Hindlimb muscle (tissue), 1 donor: Measurements from ENCODE around the gene RPL7A. TPM values are rescaled to one million over a fixed set of nuclear protein-coding genes. Genes with fewer than 3 reads are reported as not detected.

Source experiments
- DNase-seq: peaks from one replicate; pipeline ENCODE4 v3.0.0-alpha.2; 2013
- polyA plus RNA-seq: library from polyadenylated mRNA; unstranded; fragments of 120-200 nt; gene quantifications from one replicate; pipeline ENCODE4 v1.2.1, GENCODE V29; 2013; ENCODE audit not compliant: insufficient read length

RPL7A gene
- polyA plus RNA-seq, 1 donor = 2,303 TPM

DNA sequence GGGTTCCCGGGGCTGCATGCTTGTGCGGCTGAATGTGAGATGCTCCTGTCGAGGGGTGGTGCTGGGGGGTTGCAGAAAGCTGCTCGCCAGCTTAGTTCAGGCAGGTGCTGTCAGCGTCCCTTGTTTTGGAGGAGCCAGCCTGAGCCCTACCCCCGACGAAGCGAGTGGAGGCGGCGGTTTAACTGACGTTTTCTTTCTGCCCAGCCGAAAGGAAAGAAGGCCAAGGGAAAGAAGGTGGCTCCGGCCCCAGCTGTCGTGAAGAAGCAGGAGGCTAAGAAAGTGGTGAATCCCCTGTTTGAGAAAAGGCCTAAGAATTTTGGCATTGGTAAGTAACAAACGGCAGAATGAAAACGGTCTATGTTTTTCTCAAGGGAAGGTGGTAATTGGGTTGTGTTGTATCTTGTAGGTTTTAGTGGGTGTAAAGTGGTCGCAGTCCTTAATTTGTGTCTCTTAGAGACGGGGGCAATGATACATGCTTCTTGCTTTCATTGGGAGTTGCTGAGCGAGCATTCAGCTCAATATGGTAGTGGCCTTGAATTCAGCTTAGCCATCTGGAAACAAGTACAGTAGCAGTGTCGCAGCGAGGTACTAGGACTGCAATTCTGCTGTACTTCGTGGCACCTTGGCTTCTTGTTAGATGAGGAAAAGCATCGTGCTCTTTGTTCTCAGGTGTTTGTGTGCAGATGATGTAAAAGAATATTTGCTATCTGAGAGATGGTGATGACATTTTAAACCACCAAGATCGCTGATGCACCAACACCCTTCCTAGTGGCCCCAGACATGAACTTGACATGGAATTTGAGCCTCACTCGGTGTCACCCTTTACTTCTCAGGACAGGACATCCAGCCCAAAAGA lies 928 bp downstream of the RPL7A start:
- no peak for DNase-seq

DNA sequence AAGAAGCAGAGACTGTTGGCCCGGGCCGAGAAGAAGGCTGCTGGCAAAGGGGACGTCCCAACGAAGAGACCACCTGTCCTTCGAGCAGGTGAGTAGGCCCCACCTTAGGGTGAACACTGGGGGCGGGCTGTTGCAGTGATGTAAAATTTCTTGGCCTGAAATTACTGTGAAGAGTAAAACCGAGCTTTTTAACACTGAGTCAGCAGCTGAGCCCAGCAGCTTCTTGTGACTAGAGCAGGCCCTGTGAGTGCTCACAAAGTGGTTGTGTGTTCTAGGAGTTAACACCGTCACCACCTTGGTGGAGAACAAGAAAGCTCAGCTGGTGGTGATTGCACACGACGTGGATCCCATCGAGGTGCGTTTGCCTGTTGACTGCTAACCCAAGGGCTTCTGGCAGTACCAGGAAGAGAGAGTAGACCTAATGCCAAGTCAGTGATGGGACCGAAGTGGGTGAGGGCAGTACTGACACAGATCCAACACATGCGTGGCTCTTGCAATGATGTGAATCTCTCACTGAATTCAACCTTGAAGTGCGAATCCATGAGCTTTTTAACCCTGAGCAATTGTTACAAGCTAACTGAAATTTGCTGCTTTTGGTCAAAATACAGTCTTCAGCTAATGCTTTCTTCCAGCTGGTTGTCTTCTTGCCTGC lies 2.1 kb downstream of the RPL7A start:
- no peak for DNase-seq

DNA sequence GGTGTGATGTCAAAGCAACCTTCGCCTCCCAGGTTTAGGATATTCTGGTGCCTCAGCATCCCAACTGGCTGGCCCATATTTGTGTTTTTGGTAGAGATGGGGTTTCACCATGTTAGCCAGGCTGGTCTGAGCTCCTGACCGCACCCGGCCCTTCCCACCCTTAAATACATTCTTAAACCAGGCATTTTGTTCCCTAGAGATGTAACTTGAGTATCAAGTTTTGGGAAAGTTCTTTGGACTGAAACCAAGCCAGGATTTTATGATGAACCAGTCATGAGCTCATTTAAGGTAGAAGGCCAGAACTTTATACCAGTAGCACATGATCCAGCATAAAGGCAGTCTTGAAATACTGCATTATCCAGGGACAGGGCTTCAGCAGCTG lies 3.5 kb downstream of the RPL7A start:
- no peak for DNase-seq

DNA sequence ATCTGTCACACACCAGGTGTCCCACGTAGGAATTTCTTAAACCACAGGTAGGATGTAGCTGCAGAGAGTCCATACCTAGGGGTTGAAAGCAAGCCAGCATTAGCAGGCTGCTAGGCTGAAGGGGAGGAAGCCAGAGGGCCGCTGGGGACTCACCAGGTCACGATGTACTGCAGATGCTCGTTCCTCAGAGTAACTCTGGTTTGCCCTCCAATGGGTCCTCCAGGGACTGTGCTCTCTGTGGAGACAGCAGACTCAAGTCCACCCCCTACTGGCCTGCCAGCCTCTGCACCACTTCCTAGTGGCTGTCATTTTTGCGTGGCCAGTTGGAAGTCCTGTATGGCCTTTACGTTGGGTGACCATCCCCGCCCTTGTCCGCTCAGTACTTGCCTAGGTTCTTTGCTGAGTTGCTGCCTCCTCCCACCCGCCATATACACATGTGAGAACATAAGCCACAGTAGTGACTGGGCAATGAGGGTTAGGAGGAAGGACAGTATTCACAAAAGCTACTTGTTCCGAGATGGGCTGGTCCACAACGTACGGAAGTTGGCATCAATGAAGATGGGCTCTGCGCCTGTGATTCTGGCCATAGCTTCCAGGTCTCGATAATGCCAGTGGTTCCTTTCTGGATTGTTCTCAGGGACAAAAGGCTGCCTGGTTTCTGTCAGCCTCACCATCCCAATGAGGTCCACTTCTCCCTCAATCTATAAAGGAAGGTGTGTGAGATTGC lies 4.1 kb downstream of the RPL7A start:
- no peak for DNase-seq

DNA sequence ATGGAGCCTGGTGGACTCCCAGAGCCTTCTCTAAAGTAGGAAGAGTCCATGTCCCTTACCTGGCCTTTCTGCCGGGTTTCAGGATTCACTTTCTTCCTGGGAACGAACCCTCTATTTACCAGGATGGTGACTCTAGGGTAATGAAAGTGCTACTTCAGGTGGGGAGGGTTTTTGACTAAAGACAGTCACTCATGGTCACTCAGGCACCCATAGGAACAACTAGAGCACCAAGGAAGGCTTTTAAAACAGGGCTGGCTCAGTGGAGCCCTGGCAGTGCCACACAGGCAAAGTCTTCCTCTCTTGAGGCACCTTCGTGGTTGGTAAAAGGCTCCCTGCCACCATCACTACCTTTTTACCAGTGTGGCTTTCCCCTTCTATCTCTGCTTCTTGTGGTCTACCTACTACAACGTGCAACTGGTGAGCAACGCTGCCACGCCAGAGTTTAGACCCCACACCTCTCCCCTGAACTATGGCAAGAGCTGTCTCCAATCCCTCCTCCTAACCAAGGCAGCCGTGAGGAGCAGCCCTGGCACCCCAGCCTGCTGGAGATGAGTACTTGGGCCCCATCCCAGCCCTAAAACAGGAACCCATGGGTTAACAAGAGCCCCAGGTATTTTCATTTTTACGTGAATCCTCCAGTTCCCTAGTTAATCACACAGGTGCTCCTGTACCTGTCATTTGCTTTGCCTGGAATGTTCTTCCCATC lies 4.8 kb downstream of the RPL7A start:
- DNase-seq = no peak

DNA sequence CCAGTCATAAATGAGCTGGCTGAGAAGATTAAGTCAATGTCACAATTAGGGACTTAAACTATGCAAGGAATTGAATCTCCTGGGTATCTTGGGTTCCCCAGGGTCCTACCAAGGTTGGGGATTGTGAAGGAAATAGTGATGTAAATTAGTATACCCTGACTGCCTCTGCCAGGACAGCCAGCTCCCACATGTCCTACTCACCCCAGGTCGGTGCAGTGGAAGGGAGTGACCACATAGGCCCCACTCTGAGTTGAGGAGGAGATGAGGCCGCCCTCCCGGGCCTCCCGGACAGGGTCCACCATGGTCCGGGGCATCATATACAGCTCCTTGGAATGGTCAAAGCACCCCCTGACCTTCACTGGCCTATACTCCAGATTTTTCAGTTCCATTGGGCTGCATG lies 5.5 kb downstream of the RPL7A start:
- no peak for DNase-seq

DNA sequence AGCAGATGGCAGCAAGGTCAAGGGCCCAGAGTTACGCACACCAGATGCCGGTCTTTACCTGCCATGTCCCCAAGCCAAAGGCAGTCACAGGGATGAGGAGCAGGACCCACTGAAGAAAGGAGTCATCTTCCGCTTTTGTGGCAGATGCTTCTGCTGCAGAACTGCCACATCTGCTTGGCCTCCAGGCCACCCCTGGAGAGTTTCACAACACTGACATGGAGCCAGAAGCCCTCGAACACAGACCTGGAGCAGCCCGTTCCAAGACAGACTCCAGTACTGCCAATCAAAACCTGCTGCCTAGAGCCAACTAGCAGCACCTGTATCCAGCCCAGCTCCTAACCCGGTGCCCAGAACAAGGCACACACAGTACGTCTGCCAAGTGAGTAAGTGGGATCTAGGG lies 6.7 kb downstream of the RPL7A start:
- no peak for DNase-seq

DNA sequence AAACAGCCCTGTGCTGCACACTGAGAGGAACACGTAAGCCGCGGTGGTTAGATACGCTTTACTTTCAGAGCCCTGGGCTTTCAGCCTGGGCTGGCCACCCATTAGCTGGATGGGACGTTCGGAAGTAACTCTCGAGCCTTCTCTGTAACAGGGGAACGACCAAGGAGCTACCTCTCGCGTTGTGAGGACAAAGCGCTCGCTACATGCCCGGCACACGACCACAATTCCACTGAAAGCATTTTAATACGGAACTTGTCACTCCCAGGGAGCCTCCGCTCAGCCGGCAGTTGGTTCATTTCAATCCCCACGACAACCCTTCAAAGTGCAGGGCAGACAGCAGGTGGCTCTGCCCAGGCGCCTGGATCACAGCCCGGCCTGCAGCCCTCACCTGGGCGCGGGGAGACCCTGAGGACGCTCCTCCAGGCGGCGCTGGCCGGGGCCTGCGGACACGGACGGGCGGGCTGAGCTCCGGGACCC lies 7.9 kb downstream of the RPL7A start:
- no peak for DNase-seq

DNA sequence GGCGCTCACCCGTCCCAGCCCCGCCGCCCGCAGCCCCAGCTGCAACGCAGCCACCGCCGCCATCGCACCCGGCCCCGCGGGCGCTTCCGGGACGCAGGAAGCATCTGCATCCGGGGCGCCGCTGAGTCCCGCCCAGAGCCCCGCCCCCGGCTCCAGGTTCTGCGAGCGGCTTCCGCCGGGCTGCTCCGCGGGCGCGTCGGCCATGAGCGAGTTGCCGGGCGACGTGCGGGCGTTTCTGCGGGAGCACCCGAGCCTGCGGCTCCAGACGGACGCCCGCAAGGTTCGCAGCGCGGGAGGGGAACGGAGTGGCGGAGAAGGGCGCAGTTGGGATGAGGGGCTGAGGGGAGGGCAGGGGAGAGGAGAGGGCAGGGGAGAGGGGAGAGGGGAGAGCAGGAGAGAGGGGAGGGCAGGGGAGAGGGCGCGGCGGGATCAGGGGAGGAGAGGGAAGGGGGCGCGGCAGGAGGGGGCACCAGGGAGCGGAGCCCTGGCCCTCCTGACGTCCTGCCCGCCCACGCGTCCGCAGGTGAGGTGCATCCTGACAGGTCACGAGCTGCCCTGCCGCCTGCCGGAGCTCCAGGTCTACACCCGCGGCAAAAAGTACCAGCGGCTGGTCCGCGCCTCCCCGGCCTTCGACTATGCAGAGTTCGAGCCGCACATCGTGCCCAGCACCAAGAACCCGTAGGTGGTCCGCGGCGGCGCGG lies 8.5 kb downstream of the RPL7A start, which contains the start of the genes SURF1 and SURF2:
SURF1 (minus strand) TSS at position 97 of the 701 bp plus-strand sequence; CDS start at position 63, 34 bp downstream.
SURF2 (plus strand) TSS at position 160 of the 701 bp plus-strand sequence; CDS start at position 203, 43 bp downstream.
- DNase-seq = peak; percentile 84

DNA sequence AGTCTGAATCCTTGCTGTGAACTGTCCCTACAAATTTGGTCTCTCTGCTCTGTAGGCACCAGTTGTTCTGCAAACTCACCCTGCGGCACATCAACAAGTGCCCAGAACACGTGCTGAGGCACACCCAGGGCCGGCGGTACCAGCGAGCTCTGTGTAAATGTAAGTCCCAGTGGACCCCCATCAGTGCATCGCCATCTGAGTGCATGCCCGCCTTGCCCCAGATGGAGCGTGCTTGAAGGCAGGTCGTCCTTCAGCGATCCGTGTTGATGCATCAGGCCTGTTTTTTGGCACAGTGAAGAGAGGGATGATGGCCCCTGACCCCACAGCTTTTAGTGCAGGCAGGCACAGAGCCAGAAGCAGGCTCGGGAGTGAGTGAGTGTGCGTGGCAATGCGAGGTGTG lies 9.6 kb downstream of the RPL7A start:
- DNase-seq = no peak

DNA sequence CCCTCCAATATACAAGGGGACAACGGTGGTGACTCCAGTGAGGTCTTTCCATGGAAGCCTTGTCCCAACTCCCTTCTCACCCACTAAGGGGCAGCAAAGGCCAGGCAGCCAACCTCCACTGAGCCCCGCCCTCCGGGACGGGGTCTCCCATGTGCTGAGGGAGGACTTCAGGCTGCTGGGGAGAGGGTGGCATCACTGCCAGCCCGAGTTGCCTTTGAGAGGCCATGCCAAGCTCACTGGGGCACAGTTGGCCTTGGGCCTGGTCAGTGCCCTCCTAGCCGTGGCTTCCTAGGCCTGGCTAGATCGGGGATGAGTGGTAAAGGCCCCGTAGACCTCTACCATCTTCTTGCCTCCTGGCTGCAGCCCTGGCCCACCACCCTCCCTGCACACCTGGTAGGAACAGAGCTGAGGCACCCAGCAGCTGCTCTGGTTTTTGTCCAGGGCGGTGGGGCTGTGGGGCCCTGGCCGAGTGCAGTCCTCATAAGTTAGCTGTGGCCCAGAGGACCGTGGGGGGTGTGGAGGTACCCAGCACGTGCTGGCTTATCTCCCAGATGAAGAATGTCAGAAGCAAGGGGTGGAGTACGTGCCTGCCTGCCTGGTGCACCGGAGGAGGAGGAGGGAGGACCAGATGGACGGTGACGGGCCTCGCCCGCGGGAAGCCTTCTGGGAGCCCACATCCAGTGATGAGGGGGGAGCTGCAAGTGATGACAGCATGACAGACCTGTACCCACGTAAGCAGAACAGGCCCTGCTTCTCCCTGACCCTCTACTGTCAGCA lies 11.6 kb downstream of the RPL7A start:
- DNase-seq = no peak

DNA sequence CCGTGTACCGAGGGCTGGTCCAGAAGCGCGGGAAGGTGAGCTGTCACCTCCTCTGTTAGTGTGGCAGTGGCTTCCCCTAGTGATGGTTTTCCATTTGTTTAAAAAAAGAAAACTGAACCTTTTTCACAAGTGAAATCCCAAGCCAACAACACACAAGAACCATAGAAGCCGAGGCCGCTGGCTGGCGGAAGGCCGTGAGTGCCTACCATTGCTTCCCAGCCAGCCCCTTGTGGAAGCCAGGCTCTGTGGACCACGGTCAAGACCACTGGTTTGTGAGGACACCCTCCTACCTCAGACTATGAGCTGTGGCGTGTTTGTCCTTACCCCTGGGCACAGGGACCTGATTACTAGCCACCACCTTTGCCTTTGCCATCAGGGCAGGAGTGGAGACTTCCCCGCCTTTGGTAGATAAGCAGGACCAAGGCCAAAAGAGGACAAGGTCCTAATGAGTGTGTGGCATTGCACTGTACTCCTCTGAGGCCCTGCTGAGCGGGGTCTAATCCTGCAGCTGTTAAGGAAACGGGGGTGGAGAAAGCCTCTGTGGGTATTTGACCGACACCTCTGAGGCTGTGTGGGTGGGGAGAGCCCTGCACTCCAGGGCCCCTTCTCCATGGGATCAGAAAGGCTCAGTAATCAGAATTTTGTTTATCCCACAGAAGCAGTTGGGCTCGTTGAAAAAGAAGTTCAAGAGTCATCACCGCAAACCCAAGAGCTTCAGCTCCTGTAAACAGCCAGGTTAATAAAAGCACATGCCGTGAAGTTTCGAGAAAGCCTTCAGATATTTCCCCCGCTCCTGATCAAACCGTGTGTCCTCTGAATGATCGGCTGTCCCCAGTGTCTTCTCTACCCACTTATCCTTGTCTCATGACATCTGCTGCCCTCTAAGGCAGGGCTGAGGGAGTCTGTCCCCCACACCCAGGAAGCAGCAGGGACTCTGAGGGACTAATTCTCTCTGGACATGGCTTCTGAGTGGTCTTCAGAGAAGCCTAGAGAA lies 12.7 kb downstream of the RPL7A start:
- DNase-seq = no peak

DNA sequence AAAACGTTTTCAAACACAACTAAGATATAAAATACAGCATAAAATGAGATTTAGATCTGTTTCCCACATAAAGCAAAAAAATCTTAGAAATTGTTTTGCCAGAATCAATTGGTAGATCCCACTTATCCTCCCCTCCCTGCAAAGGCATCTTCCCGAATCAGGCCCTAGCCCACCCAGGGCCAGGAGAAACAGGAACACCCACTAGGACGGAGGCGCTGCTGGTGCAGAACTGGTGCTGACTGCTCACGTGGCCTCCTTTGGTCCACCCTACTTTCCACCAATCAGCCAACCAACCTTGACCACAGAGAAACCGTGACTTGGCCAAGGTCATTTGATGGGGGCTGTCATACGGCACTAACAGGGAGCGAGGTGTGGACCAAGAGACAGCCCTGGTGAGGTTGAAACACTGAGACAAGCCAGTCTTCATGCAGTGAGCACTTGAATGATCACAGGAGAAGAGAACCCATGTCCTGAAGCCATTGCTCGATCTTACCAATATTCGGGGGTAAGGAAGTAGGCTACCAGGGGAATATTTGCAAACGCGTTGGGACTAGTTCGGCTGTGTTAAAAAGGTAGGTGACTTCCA lies 13.6 kb downstream of the RPL7A start:
- no peak for DNase-seq

DNA sequence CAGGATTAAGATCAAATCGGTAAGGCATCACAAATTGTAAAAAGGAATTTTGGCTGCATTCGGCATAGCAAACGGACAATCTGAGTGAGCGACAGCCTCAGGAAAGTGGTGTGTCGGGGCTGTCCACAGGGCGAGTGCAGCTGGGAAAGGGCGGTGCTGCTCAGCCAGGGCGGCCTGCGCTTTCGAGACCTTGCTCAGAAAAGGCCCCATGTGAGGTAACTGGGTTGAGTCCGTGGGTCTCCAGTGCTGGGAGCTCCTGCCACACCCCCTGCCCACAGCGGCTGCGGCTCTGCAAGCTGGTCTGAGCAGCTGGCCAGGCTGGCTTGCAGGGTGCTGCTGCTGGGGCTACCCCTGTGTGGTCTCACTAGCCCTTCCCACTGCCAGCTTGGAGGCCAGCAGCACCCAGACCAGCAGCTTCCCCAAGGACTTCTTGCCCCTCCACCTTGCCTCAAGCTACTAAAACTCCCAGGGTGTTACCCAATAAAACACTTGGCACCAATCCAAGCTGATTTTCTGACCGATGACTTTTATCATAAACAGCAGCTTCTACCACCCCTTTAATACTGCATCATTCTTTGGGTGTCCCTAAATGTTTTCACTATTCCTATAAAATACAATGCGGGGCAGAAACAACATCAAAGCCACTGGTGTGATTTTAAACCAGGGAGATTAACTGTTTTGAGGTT lies 14.5 kb downstream of the RPL7A start:
- no peak for DNase-seq

DNA sequence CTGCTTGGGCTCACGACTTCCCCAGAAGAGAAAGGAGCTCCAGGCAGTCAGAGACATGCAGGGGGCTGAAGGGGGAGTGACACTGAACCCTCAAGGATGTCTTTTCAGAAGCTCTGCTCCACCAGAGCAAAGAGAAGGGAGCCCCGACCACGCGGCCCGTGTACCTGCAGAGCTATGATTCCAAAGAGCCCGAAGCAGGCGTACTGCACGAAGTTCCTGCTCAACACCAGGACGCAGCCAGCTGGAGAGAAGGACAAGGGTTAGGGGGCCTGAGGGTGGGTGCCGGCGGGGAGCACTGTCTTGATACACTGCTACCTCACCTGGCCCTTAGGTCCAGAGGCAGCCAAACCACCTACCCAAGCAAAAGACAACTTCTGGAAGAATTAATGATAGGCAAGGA lies 18.4 kb downstream of the RPL7A start:
- DNase-seq = no peak

DNA sequence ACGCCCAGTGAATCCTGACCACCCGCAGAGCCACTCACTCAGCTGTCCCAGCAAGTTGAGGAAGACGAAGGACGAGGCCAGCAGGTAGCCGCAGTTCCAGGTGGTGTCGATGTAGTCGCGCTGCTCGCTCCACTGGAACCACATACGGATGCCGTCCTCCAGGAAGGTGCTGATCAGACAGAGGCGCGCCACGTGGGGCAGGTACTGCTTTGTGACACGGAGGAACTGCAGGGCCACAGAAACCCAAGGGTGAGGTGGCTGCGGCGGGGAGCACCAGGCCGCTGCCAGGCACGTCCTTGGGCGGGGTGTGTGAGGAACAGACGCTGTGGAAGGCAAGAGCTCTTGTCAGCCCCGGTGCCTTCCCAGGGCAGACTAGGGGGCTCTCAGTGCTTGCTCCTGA lies 19.2 kb downstream of the RPL7A start:
- DNase-seq = no peak

DNA sequence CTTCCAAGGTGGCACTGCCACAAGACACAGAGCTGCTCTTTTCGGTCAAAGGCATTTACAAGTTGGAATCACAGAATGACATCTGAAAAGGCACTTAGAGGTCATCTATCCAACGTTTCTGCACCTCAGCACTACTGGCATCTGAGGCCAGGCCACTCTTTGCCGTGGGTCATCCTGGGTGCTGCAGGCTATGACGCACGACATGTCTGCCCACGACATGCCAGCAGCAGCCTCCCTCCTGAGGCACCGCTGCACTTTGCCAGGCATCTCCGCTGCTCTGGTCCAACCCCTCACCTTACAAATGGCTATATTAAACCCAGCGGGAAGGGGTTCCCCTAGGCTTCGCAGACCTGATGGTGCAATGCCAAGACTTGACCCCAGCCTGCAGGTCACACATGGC lies 19.8 kb downstream of the RPL7A start:
- DNase-seq = no peak

DNA sequence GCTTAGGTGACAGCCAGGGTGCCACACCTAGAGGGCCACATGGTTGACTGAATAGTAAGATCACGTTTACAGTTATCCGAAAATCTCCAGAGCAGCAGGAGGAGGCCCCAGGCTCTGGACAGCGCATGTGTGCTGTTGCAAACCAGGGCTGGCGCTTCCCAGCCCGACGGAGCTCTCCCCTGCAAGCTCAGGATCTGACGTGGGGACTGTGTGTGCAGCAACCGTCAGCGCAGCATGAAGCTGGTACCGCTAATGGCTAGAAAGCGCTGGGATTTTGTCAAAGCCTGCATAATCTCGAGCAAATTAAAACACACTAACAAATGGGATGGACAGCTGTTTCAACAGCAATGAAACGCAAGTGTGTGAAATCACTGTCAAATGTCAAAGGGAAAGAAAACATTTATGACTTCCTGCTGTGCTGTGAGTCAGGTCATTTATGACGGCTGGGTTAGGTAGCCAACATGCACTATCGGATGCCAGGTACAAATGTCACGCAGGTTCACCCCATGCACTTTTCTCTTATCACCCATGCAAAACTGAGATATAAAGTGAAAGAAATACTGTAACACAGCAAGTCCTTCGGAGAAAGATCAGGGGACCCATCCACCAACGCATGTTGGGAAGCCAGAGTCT lies 20.3 kb downstream of the RPL7A start:
- no peak for DNase-seq
